Natural killer cell (primary cell): Measurements from ENCODE around the gene CSMD2. TPM values are rescaled to one million over a fixed set of nuclear protein-coding genes. Genes with fewer than 3 reads are reported as not detected.

Experiments used
- total RNA-seq, 4 donors: library from RNA; stranded (reverse); fragments of 120-200 nt in 1 of 4; gene quantifications; one replicate each; pipeline versions ENCODE4 v1.2.3 to v1.2.4, GENCODE V29; 2013 to 2022

CSMD2 gene
- total RNA-seq, 3 donors from 2014 or later (not counting 1 experiment from before 2014, with no cell fraction given): not detected

Other genes starting within 250 kb of the CSMD2 start
- gene C1orf94, start 11.7 kb upstream of the CSMD2 start, total RNA-seq: not detected